ENCODE results near the gene RBBP5. TPM values are rescaled to one million over a fixed set of nuclear protein-coding genes. Genes with fewer than 3 reads are reported as not detected.

Gene RBBP5
- total RNA-seq, 2 experiments from 2014 or later, result 22.3 to 25.5 TPM

DNA sequence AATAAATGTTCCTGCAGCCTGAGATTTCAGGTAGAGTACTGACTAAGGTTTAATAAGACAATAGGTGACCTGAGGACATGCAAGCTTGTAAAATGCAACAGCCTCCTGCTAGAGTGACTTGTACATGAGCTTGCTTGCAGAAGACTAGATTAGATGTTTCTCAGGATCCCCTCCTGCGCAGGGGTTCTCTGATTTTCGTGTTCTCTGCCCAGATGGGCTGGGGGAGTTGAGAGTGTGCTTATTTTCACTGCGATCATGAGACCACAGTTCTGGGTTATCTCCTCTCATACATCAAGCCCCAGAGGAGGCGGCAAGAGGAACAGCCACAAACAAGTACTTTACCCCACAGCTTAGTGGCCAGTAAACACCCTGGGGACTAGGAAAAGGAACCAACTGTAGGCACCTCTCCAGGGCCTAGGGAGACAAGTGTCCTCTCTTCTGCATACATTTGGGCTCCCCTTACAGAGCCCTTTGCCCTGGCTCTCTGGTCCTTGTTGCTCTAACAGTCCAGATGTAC lies 45.5 kb downstream of the RBBP5 start:
- H3K4me1 Mint-ChIP-seq, result no peaks in the 10 kb centered on the region
- H3K27ac Mint-ChIP-seq, result no peak overlapping the region
- DNase-seq (no peak), ATAC-seq (ENCODE audit: low read depth) (no peak)
- H3K4me3 Mint-ChIP-seq, result no peak overlapping the region
- no peaks in the 10 kb centered on the region for H3K9me3 Mint-ChIP-seq
- no peaks in the 10 kb centered on the region for H3K27me3 Mint-ChIP-seq
- POLR2A ChIA-PET, result interaction anchor here (1.2 kb wide), 1 partner anchor 22 kb away, joined by 3 read pairs; no protein-coding TSS in a partner anchor
- peaks cover 2% of the 10 kb centered on the region for H3K36me3 Mint-ChIP-seq

GRCh38 chr1:205075642-205076155 lies 46.1 kb downstream of the RBBP5 start:
- H3K9me3 Mint-ChIP-seq, result no peaks in the 10 kb centered on the region
- DNase-seq (no peak), ATAC-seq (ENCODE audit: low read depth) (no peak)
- H3K4me3 Mint-ChIP-seq, result no peak overlapping the region
- peaks cover 2% of the 10 kb centered on the region for H3K36me3 Mint-ChIP-seq
- H3K4me1 Mint-ChIP-seq, result no peaks in the 10 kb centered on the region
- H3K27me3 Mint-ChIP-seq, result no peaks in the 10 kb centered on the region
- H3K27ac Mint-ChIP-seq, result no peak overlapping the region
- POLR2A ChIA-PET, result interaction anchor here (1.0 to 1.2 kb wide), 2 partner anchors 14 to 22 kb away, joined by 3 read pairs; no protein-coding TSS in a partner anchor

GRCh38 chr1:205074513-205074912 lies 47.3 kb downstream of the RBBP5 start:
- Mint-ChIP-seq H3K36me3 (peaks cover 2% of the 10 kb centered on the region), H3K4me1 (no peaks in the 10 kb centered on the region), H3K9me3 (no peaks in the 10 kb centered on the region), H3K27me3 (no peaks in the 10 kb centered on the region), H3K27ac (no peak overlapping the region), H3K4me3 (no peak overlapping the region)
- ATAC-seq (ENCODE audit: low read depth) (no peak), DNase-seq (no peak)
- POLR2A ChIA-PET, result interaction anchor here (1.0 kb wide), 1 partner anchor 13 kb away, joined by 3 read pairs; no protein-coding TSS in a partner anchor

DNA sequence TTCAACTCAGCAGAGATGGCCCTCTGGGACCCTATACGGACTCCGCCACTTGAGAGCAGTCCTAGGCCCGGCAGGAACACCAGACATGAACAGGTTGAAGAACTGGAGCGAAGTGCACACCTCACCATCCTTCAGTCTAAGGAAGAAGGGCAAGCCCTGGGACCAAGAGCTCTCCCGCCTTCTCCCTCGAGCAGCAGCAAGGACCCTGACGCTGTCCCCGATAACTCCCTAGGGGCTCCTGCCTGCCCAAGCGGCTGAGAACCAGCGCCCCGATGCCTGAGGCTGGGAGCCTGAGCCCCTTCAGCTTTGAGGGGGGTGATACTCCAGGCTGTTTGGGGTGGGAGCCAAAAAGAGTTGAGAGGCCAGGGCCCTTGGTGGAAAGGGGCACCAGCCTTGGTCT lies 47.7 kb downstream of the RBBP5 start:
- DNase-seq, result no peak
- no peak overlapping the region for H3K27ac Mint-ChIP-seq
- H3K27me3 Mint-ChIP-seq, result no peaks in the 10 kb centered on the region
- POLR2A ChIA-PET, result no interaction called here
- no peak for ATAC-seq (ENCODE audit: low read depth)
- H3K9me3 Mint-ChIP-seq, result no peaks in the 10 kb centered on the region
- no peaks in the 10 kb centered on the region for H3K4me1 Mint-ChIP-seq
- H3K4me3 Mint-ChIP-seq, result no peak overlapping the region
- no peaks in the 10 kb centered on the region for H3K36me3 Mint-ChIP-seq

- H3K36me3 Mint-ChIP-seq, result no peaks in the 10 kb centered on the region
- POLR2A ChIA-PET, result no interaction called here
- no peak overlapping the region for H3K4me3 Mint-ChIP-seq
- no peaks in the 10 kb centered on the region for H3K4me1 Mint-ChIP-seq
- no peaks in the 10 kb centered on the region for H3K9me3 Mint-ChIP-seq
- H3K27ac Mint-ChIP-seq, result no peak overlapping the region
- ATAC-seq (ENCODE audit: low read depth), result no peak
- no peak for DNase-seq
- no peaks in the 10 kb centered on the region for H3K27me3 Mint-ChIP-seq
These were observed 48.3 kb downstream of the RBBP5 start for GRCh38 chr1:205073511-205073910.

DNA sequence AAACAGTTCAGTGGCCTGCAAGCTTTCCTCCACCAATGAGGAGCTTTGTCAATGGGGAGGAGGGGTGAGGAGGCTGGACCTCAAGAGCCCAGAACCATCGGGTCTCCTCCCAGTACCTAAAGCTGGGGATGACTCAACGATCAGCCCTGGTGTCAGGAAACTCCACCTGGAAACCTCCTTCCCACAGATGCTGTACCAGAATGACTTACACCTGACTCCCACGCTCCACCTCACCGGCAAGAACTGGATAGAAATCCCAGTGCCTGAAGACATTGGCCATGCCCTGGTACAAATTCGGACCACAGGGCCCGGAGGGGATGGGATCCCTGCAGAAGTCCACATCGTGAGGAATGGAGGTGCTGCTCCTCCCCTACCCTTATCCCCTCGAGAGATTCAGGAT lies 48.9 kb downstream of the RBBP5 start:
- Mint-ChIP-seq H3K27ac (no peak overlapping the region), H3K4me1 (no peaks in the 10 kb centered on the region), H3K9me3 (no peaks in the 10 kb centered on the region), H3K4me3 (no peak overlapping the region), H3K36me3 (no peaks in the 10 kb centered on the region), H3K27me3 (no peaks in the 10 kb centered on the region)
- POLR2A ChIA-PET, result no interaction called here
- no peak for DNase-seq
- ATAC-seq (ENCODE audit: low read depth), result no peak

GRCh38 chr1:205072286-205072685 lies 49.5 kb downstream of the RBBP5 start:
- H3K27me3 Mint-ChIP-seq, result no peaks in the 10 kb centered on the region
- POLR2A ChIA-PET, result no interaction called here

DNA sequence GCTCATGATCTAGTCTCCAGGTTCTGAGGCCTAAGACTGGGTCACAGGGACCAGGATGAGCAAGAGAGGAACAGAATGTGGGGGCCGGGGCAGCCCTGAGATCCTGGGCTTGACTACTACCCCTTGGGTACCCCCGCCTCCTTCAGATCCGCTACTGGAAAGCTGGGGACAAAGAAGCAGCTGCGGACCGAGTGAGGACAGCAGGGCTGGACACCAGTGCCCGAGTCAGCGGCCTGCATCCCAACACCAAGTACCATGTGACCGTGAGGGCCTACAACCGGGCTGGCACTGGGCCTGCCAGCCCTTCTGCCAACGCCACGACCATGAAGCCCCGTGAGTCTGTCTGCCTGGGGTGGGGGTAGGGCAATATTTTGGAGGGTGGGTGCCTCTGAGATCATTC lies 50.0 kb downstream of the RBBP5 start:
- Mint-ChIP-seq H3K4me1 (no peaks in the 10 kb centered on the region), H3K36me3 (no peaks in the 10 kb centered on the region), H3K27me3 (no peaks in the 10 kb centered on the region), H3K4me3 (no peak overlapping the region), H3K27ac (no peak overlapping the region), H3K9me3 (no peaks in the 10 kb centered on the region)
- ATAC-seq (ENCODE audit: low read depth), result no peak
- no peak for DNase-seq
- POLR2A ChIA-PET, result no interaction called here

More at GRCh38 chr1:205072286-205072685, 49.5 kb downstream of the RBBP5 start:
- DNase-seq (no peak), ATAC-seq (ENCODE audit: low read depth) (no peak)
- no peaks in the 10 kb centered on the region for H3K4me1 Mint-ChIP-seq
- no peaks in the 10 kb centered on the region for H3K9me3 Mint-ChIP-seq
- no peaks in the 10 kb centered on the region for H3K36me3 Mint-ChIP-seq
- H3K4me3 Mint-ChIP-seq, result no peak overlapping the region
- no peak overlapping the region for H3K27ac Mint-ChIP-seq

DNA sequence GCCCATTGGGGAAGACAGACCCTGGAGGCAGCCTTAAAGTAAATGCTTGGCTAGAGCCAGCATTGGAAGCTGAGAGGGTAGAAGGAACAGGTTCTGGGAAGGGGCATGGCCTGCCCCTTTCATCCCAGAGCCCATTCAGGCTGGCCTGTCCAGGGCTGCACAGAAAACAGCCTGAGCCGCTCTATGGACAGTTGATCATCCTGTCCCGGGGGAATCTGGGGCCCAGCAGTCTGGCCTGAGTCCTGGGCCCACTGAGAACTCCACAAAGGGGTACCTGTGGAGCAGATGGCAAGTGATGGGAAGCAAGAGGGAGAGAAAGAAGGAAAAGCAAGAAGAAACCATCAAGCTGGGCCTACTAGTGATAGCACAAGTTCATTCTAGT lies 50.8 kb downstream of the RBBP5 start:
- DNase-seq (no peak), ATAC-seq (ENCODE audit: low read depth) (no peak)
- H3K27me3 Mint-ChIP-seq, result no peaks in the 10 kb centered on the region
- no peaks in the 10 kb centered on the region for H3K36me3 Mint-ChIP-seq
- no peak overlapping the region for H3K4me3 Mint-ChIP-seq
- H3K4me1 Mint-ChIP-seq, result no peaks in the 10 kb centered on the region
- no peak overlapping the region for H3K27ac Mint-ChIP-seq
- no peaks in the 10 kb centered on the region for H3K9me3 Mint-ChIP-seq
- POLR2A ChIA-PET, result no interaction called here

DNA sequence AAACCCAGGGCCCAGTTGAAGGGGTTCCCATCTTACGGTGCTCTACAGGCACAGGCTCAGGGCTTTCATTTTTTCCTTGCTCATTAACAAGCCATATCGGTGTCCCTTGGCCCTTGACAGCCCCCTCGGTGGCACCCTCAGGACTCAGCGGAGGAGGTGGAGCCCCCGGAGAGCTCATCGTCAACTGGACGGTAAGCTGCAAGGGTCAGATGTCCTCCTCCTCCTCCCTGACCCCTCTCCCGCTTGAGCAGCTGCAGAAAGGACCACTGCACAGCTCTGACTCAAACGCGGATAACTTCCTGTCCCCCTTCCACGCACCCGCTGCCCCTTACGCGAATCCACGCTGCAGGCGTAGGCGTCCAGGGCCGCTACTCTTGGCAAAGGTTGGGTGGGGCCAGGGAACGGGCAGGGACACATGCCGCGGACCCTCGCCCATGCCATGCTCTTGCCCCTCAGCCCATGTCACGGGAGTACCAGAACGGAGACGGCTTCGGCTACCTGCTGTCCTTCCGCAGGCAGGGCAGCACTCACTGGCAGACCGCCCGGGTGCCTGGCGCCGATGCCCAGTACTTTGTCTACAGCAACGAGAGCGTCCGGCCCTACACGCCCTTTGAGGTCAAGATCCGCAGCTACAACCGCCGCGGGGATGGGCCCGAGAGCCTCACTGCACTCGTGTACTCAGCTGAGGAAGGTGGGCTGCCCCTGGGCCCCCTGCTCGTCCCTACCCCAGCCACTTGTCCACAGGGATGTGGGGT lies 52.2 kb downstream of the RBBP5 start:
- Mint-ChIP-seq H3K36me3 (no peaks in the 10 kb centered on the region), H3K27me3 (no peaks in the 10 kb centered on the region), H3K4me3 (no peak overlapping the region), H3K9me3 (no peaks in the 10 kb centered on the region), H3K4me1 (no peaks in the 10 kb centered on the region), H3K27ac (no peak overlapping the region)
- POLR2A ChIA-PET, result no interaction called here
- no peak for DNase-seq
- no peak for ATAC-seq (ENCODE audit: low read depth)

GRCh38 chr1:205068457-205069040 lies 53.2 kb downstream of the RBBP5 start:
- POLR2A ChIA-PET, result no interaction called here
- no peak for ATAC-seq (ENCODE audit: low read depth)
- H3K4me3 Mint-ChIP-seq, result no peak overlapping the region
- H3K27ac Mint-ChIP-seq, result no peak overlapping the region
- no peaks in the 10 kb centered on the region for H3K4me1 Mint-ChIP-seq
- H3K36me3 Mint-ChIP-seq, result no peaks in the 10 kb centered on the region
- no peaks in the 10 kb centered on the region for H3K27me3 Mint-ChIP-seq
- no peaks in the 10 kb centered on the region for H3K9me3 Mint-ChIP-seq
- no peak for DNase-seq

DNA sequence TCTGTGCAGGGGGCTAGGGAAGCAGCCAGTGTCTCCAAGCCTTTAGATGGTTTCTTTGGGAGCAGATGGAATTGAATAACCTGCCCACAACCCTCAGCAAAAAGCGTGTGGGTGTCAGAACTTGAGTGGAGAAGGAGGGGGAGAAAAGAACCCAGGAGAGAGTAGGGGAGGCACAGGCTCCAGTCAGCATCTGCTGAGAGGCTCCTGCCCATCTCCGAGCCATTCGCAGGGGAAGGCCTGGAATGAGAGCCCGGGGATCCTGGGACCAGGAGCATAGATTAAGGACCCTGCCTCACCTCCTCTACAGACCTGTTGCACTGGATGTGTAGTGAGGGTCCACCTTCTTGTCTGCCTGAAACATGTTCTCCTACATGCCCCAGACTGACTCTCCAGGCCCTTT lies 53.8 kb downstream of the RBBP5 start:
- no peaks in the 10 kb centered on the region for H3K27me3 Mint-ChIP-seq
- no peak overlapping the region for H3K4me3 Mint-ChIP-seq
- no peaks in the 10 kb centered on the region for H3K36me3 Mint-ChIP-seq
- POLR2A ChIA-PET, result interaction anchor here (0.7 kb wide), 1 partner anchor 166 kb away, joined by 3 read pairs; no protein-coding TSS in a partner anchor
- ATAC-seq (ENCODE audit: low read depth) (no peak), DNase-seq (no peak)
- H3K27ac Mint-ChIP-seq, result no peak overlapping the region
- H3K9me3 Mint-ChIP-seq, result no peaks in the 10 kb centered on the region
- H3K4me1 Mint-ChIP-seq, result no peaks in the 10 kb centered on the region

DNA sequence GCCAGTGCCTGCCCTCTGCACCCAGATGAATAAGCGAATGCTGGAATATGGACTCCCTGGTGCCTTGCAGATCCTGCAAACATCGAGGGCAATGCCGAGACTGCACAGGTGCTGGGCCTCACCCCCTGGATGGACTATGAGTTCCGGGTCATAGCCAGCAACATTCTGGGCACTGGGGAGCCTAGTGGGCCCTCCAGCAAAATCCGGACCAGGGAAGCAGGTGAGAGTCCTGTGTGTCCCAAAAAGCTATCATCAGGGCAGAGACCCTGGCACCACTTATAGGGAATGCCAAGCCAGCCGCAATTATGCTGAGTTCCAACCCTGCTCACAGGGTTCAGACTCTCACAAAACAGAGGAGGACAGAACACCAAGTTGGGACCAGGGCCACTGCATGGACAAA lies 54.7 kb downstream of the RBBP5 start:
- Mint-ChIP-seq H3K4me1 (no peaks in the 10 kb centered on the region), H3K4me3 (no peak overlapping the region), H3K27me3 (no peaks in the 10 kb centered on the region), H3K9me3 (no peaks in the 10 kb centered on the region), H3K27ac (no peak overlapping the region), H3K36me3 (no peaks in the 10 kb centered on the region)
- POLR2A ChIA-PET, result interaction anchor here (0.7 kb wide), 1 partner anchor 167 kb away, joined by 3 read pairs; no protein-coding TSS in a partner anchor
- DNase-seq (no peak), ATAC-seq (ENCODE audit: low read depth) (no peak)
